ENCODE results near the gene TNFRSF19.

TNFRSF19 gene

DNA sequence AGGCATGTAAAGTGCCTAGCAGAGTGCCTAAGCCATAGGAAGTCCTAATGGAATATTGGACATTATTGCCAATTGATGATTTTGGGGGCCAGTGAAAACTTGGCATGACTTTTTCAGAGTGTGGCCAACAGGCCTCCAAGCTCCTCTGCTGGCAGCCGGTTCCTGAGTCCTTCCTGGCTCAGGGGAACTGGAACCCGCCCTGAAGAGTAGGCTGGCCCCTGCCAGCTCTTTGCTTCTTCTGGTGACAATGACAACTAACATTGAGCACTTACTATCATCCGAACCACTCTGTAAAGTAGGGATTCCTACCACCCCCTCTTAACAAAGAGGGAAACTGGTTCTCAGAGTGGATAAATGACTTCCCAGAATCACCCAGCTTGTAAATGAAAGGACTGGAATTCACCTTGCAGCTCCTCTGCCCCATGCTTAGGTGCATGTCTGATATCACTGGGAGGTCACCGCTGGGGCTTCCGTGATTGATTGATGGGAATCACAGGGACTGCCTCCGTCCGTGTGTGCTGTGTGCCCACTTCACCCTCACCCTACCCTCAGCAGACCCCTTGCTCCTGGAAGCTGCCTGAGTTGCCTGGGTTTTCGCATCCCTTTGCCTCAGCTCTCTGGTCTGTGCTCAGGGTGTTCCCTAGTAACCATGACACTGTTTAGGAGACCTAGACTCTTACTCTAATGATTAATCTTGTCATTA, 50.6 kb downstream of the TNFRSF19 start:
- H3K9me2 ChIP-seq (ENCODE audit: low read depth, low read length): no peaks in the 10 kb centered on the region
- no peak overlapping the region for H3K27ac ChIP-seq (ENCODE audit: low read depth, low read length, poor library complexity, severe bottlenecking)
- TF ChIP-seq EZH2 (IDR thresholded peaks at IDR 0.05; ENCODE audit: borderline replicate concordance, low read length) (no peak), CTCF (IDR thresholded peaks at IDR 0.05; ENCODE audit: low read length) (no peak)
- H2AFZ ChIP-seq (ENCODE audit: low read length): no peak overlapping the region
- H3K9me3 ChIP-seq (ENCODE audit: low read length): no peaks in the 10 kb centered on the region
- no peak overlapping the region for H3K4me2 ChIP-seq (ENCODE audit: low read length)
- no peaks in the 10 kb centered on the region for H4K20me1 ChIP-seq (ENCODE audit: insufficient read depth, low read length)
- H3K4me1 ChIP-seq (ENCODE audit: insufficient read depth, low read length, severe bottlenecking): no peaks in the 10 kb centered on the region
- no peaks in the 10 kb centered on the region for H3K27me3 ChIP-seq (ENCODE audit: insufficient read depth, low read length)
- H3K4me3 ChIP-seq (ENCODE audit: low read depth, low read length, poor library complexity, severe bottlenecking): no peak overlapping the region
- H3K36me3 ChIP-seq (ENCODE audit: insufficient read depth, low read length): no peaks in the 10 kb centered on the region
- H3K9ac ChIP-seq (ENCODE audit: low read length): no peak overlapping the region
- H3K79me2 ChIP-seq (ENCODE audit: insufficient read depth, low read length): no peaks in the 10 kb centered on the region
- no peaks in the 10 kb centered on the region for H3F3A ChIP-seq (ENCODE audit: insufficient read depth, low read length)

GRCh38 chr13:23621316-23621645, 51.1 kb downstream of the TNFRSF19 start:
- no peak overlapping the region for H3K4me2 ChIP-seq (ENCODE audit: low read length)
- no peak for TF ChIP-seq CTCF (IDR thresholded peaks at IDR 0.05; ENCODE audit: low read length)
- no peak for TF ChIP-seq EZH2 (IDR thresholded peaks at IDR 0.05; ENCODE audit: borderline replicate concordance, low read length)
- H3K27me3 ChIP-seq (ENCODE audit: insufficient read depth, low read length): no peaks in the 10 kb centered on the region
- H3K79me2 ChIP-seq (ENCODE audit: insufficient read depth, low read length): no peaks in the 10 kb centered on the region
- H3K36me3 ChIP-seq (ENCODE audit: insufficient read depth, low read length): no peaks in the 10 kb centered on the region
- no peak overlapping the region for H3K9ac ChIP-seq (ENCODE audit: low read length)
- H3F3A ChIP-seq (ENCODE audit: insufficient read depth, low read length): no peaks in the 10 kb centered on the region
- H3K4me1 ChIP-seq (ENCODE audit: insufficient read depth, low read length, severe bottlenecking): no peaks in the 10 kb centered on the region
- H3K27ac ChIP-seq (ENCODE audit: low read depth, low read length, poor library complexity, severe bottlenecking): no peak overlapping the region
- no peak overlapping the region for H2AFZ ChIP-seq (ENCODE audit: low read length)
- H3K4me3 ChIP-seq (ENCODE audit: low read depth, low read length, poor library complexity, severe bottlenecking): no peak overlapping the region
- H4K20me1 ChIP-seq (ENCODE audit: insufficient read depth, low read length): no peaks in the 10 kb centered on the region
- H3K9me2 ChIP-seq (ENCODE audit: low read depth, low read length): no peaks in the 10 kb centered on the region
- no peaks in the 10 kb centered on the region for H3K9me3 ChIP-seq (ENCODE audit: low read length)

DNA sequence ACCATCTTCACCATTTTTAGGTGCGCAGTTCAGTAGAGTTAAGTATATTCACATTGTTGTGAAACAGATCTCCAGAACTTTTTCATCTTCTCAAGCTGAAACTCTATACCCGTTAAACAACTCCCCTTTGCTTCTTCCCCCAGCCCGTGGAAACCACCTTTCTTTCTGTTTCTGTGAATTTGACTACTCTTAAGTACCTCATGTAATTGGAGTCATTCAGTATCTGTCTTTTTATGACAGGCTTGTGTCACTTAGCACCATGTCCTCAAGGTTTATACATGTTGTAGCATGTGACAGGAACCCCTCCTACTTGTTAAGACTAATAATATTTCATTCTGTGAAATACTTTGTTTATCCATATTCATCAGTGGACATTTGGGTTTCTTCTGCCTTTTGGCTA, 52.8 kb downstream of the TNFRSF19 start:
- Histone ChIP-seq H3F3A (ENCODE audit: insufficient read depth, low read length) (no peaks in the 10 kb centered on the region), H3K27me3 (ENCODE audit: insufficient read depth, low read length) (no peaks in the 10 kb centered on the region), H3K79me2 (ENCODE audit: insufficient read depth, low read length) (no peaks in the 10 kb centered on the region), H3K4me1 (ENCODE audit: insufficient read depth, low read length, severe bottlenecking) (no peaks in the 10 kb centered on the region), H3K9me2 (ENCODE audit: low read depth, low read length) (no peaks in the 10 kb centered on the region), H3K9ac (ENCODE audit: low read length) (no peak overlapping the region), H3K36me3 (ENCODE audit: insufficient read depth, low read length) (no peaks in the 10 kb centered on the region), H3K9me3 (ENCODE audit: low read length) (no peaks in the 10 kb centered on the region), H3K4me2 (ENCODE audit: low read length) (no peak overlapping the region), H2AFZ (ENCODE audit: low read length) (no peak overlapping the region), H3K4me3 (ENCODE audit: low read depth, low read length, poor library complexity, severe bottlenecking) (no peak overlapping the region), H3K27ac (ENCODE audit: low read depth, low read length, poor library complexity, severe bottlenecking) (no peak overlapping the region), H4K20me1 (ENCODE audit: insufficient read depth, low read length) (no peaks in the 10 kb centered on the region)
- TF ChIP-seq EZH2 (IDR thresholded peaks at IDR 0.05; ENCODE audit: borderline replicate concordance, low read length): no peak
- TF ChIP-seq CTCF (IDR thresholded peaks at IDR 0.05; ENCODE audit: low read length): no peak
